SK-N-SH treated with all-trans-retinoic acid at 6 μM for 48 hours (cell line): Measurements from ENCODE around the gene SERPINE2.

ENCODE experiments used
- OSR1 ChIP-seq: fragments of 250-450 bp; sonication (Bioruptor Pico); IDR thresholded peaks from 2 replicates; pipeline ENCODE4 v1.8.0; 2022; ENCODE audit warnings: moderate library complexity, mild to moderate bottlenecking, inconsistent platforms
- RARB ChIP-seq: fragments of 250-450 bp; sonication (Bioruptor Pico); IDR thresholded peaks from 2 replicates; pipeline ENCODE4 v1.8.0; 2021; ENCODE audit warnings: mild to moderate bottlenecking, moderate library complexity
- ZFP30 ChIP-seq: fragments of 450-650 bp; formaldehyde crosslinking; IDR thresholded peaks from 2 replicates; pipeline ENCODE4 v1.5.0; 2022; ENCODE audit warnings: mild to moderate bottlenecking, moderate library complexity
- ZNF565 ChIP-seq: fragments of 450-650 bp; formaldehyde crosslinking; conservative IDR thresholded peaks from 2 replicates; pipeline ENCODE4 v1.5.0; 2020; ENCODE audit warnings: low read depth, mild to moderate bottlenecking, moderate library complexity
- ZNF8 ChIP-seq: fragments of 450-650 bp; formaldehyde crosslinking; IDR thresholded peaks from 2 replicates; pipeline ENCODE4 v1.5.0; 2020; ENCODE audit warnings: mild to moderate bottlenecking, moderate library complexity

DNA sequence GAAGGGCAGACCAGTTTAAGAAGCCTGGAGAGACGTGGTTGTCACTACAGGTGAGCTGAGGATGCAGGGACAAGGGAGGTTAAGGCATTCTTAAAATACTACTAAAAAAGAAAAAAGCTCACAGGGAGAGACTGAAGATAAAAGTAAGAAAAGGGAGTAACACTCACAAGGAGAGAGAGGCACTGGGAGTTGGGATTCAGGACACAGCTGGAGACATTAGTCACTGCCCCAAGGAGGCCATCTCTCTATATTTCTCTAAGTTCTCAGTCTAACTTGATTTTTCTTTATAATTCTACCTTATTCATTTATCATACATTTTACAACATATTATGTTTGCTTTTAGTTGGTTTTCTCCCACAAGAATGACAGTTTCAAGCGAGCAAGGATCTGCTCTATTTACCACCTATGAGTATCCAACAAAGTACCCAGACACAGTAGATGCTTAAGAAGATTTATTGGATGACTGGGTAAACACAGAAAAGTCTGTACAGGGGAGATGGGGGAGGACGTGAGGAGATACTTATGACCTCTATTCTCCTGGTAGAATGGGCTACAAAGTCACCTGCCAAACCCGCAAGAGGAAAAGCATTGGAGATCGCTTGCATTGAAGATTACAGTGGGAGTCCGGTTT is 2.2 kb downstream of the SERPINE2 start:
- no peak for TF ChIP-seq ZFP30 (CRISPR knock-in tag)
- TF ChIP-seq RARB (CRISPR knock-in tag): no peak
- no peak for TF ChIP-seq OSR1 (CRISPR knock-in tag)
- TF ChIP-seq ZNF565 (CRISPR knock-in tag): no peak
- TF ChIP-seq ZNF8 (CRISPR knock-in tag): no peak
